NCI-H128 (cell line): ENCODE data around the gene LRRC26.
A peak's percentile ranks its signal among the peaks of the same experiment; 100 is the strongest.
"Not testable (repeated sequence)": the region's sequence is repeated elsewhere in the genome, so short reads cannot be mapped to it uniquely, and the experiment has no call there.

ENCODE experiments used
- DNase-seq: peaks from one replicate; lab custom pipeline; 2025; ENCODE audit not compliant: unreplicated experiment; lab: John Stamatoyannopoulos, UW

The LRRC26 gene

GRCh38 chr9:137139468-137140150, 30.2 kb downstream of the LRRC26 start:
- no peak for DNase-seq

- no peak for DNase-seq
These were observed 31.0 kb downstream of the LRRC26 start, which contains the start of gene GRIN1 for GRCh38 chr9:137138722-137139467. Gene GRIN1, plus strand, starts transcription at chr9:137139154. Its CDS starts 333 bp downstream, at chr9:137139487.

GRCh38 chr9:137138058-137138721, 31.7 kb downstream of the LRRC26 start:
- no peak for DNase-seq

- no peak for DNase-seq
These were observed 32.8 kb downstream of the LRRC26 start for GRCh38 chr9:137136881-137137607.

- DNase-seq: no peak
These were observed 33.5 kb downstream of the LRRC26 start for GRCh38 chr9:137136261-137136880.

GRCh38 chr9:137135154-137135553, 34.7 kb downstream of the LRRC26 start:
- DNase-seq: not testable (repeated sequence)

- DNase-seq: no peak
These were observed 35.7 kb downstream of the LRRC26 start for GRCh38 chr9:137134191-137134590.

- no peak for DNase-seq
These were observed 39.6 kb downstream of the LRRC26 start for GRCh38 chr9:137130176-137130755.

- peak; percentile 87 for DNase-seq
These were observed 40.2 kb downstream of the LRRC26 start for GRCh38 chr9:137129456-137130175.

GRCh38 chr9:137128862-137129455, 40.9 kb downstream of the LRRC26 start:
- DNase-seq: no peak

- no peak for DNase-seq
These were observed 41.5 kb downstream of the LRRC26 start for GRCh38 chr9:137128158-137128861.

- DNase-seq: no peak
These were observed 42.3 kb downstream of the LRRC26 start for GRCh38 chr9:137127301-137128157.

- DNase-seq: no peak
These were observed 43.1 kb downstream of the LRRC26 start for GRCh38 chr9:137126786-137127185.

- not testable (repeated sequence) for DNase-seq
These were observed 45.8 kb downstream of the LRRC26 start for GRCh38 chr9:137123952-137124462.

- no peak for DNase-seq
These were observed 46.4 kb downstream of the LRRC26 start for GRCh38 chr9:137123468-137123837.

GRCh38 chr9:137122796-137123467, 46.9 kb downstream of the LRRC26 start:
- DNase-seq: not testable (repeated sequence)
